ENCODE measurements around the gene TFCP2. TPM values are rescaled to one million over a fixed set of nuclear protein-coding genes. Genes with fewer than 3 reads are reported as not detected.
"Not testable (repeated sequence)": the region's sequence is repeated elsewhere in the genome, so short reads cannot be mapped to it uniquely, and the experiment has no call there.

The TFCP2 gene, protein sequence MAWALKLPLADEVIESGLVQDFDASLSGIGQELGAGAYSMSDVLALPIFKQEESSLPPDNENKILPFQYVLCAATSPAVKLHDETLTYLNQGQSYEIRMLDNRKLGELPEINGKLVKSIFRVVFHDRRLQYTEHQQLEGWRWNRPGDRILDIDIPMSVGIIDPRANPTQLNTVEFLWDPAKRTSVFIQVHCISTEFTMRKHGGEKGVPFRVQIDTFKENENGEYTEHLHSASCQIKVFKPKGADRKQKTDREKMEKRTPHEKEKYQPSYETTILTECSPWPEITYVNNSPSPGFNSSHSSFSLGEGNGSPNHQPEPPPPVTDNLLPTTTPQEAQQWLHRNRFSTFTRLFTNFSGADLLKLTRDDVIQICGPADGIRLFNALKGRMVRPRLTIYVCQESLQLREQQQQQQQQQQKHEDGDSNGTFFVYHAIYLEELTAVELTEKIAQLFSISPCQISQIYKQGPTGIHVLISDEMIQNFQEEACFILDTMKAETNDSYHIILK
- 1 to 10 TPM; 6.3 to 9.4 (median 7.3) TPM for total RNA-seq
- long read RNA-seq = 0 reads

DNA sequence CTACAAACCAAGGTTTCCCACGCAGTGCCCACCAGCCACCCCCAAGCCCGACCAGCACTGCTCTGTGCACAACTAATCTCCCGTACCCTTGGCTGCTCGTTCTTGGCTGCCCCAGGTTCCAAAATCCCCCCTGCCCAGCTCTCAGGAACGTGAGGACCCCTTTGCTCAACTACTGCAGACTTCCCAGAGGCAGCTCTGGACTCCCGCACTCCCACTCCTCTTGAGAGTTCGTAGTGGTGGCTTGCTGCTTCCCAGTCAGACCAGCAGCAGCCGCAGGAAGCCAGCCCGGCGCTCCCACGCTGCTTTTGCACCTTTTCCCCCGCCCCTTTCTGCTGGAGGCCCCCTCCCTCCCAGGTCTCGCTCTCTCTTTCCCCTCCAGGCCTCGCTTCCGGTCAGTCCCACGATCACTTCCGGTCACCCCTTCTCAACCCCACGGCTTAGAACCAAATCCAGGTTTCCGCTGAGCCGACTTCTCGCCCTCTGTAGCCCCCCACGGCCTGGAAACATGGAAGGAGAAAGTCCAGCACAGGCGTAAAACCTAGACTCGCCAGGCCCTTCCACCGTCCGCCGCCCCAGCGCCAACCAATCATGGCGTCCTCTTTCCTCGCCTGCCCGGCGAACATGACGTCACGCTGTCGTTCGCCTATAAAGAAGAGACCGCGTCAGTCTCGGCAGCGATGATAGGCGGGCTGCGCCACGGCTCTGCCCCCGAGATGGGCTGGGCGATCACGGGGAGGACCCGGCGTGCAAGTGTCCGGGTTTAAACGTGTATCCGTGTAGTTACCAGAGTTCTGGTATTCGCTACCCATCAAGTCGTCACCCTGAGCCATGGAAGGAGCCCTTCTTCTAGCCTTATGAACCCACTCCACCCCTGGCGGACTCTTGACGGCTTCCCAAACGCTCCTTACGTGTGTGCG is at the start of gene TFCP2:
TSS of gene TFCP2 (minus strand) at position 621 of the 917 bp plus-strand sequence. CDS start 713 bp downstream, outside the sequence.
- 2% methylated on average over 31 of the region's 58 CpGs for WGBS (ENCODE audit: insufficient coverage, low coverage, low lambda C conversion rate, missing lambda C conversion rate)
- H3K4me1 ChIP-seq = peaks cover 0 to 5% (median 2%) of the 10 kb centered on the region in 4 donors
- H3K4me3 ChIP-seq = peak within 1 kb of the TSS; percentile 65 to 72 (median 66)
- no peaks in the 10 kb centered on the region for H3K9me3 ChIP-seq
- H3K27ac ChIP-seq = peak within 1 kb of the TSS; percentile 94 to 100 (median 95)
- peak; percentile 96 to 98 (median 98) for ATAC-seq
- H3K27me3 ChIP-seq = no peaks in the 10 kb centered on the region
- intact Hi-C loops (cut with DNase I) = no loop called here
- DNase-seq = peak; percentile 97 to 98 (median 97)
- no peaks in the 10 kb centered on the region for H3K36me3 ChIP-seq
- TF ChIP-seq, protein P1, sequence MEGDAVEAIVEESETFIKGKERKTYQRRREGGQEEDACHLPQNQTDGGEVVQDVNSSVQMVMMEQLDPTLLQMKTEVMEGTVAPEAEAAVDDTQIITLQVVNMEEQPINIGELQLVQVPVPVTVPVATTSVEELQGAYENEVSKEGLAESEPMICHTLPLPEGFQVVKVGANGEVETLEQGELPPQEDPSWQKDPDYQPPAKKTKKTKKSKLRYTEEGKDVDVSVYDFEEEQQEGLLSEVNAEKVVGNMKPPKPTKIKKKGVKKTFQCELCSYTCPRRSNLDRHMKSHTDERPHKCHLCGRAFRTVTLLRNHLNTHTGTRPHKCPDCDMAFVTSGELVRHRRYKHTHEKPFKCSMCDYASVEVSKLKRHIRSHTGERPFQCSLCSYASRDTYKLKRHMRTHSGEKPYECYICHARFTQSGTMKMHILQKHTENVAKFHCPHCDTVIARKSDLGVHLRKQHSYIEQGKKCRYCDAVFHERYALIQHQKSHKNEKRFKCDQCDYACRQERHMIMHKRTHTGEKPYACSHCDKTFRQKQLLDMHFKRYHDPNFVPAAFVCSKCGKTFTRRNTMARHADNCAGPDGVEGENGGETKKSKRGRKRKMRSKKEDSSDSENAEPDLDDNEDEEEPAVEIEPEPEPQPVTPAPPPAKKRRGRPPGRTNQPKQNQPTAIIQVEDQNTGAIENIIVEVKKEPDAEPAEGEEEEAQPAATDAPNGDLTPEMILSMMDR (IDR thresholded peaks at IDR 0.05) = no peak
- peak; percentile 51 for TF ChIP-seq POLR2A (IDR thresholded peaks at IDR 0.05)

DNA sequence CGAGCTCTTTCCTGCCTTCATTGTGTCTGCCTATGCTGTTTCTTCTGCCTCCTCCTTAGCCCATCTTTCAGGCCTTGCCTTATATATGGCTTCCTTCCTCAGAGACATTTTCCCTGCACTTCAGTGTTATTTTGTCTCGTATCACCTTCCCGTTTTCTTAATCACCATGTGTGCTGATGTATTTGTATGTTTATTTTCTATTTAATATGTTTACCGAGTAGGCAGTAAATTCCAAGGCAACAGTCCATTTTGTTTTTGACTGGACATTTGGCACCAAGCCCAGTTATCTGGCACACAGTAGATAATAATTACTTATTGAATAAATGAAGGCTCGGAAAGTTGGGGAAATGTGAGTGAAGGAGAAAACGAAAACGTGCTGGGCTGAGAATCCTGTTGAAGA is 49.5 kb upstream of the TFCP2 start:
- WGBS (ENCODE audit: insufficient coverage, low coverage, low lambda C conversion rate, missing lambda C conversion rate) = 32% methylated on average over 6 of the region's 7 CpGs
- no peak for DNase-seq
- Histone ChIP-seq H3K9me3 (no peaks in the 10 kb centered on the region), H3K27ac (no peak overlapping the region), H3K4me3 (no peak overlapping the region), H3K27me3 (no peaks in the 10 kb centered on the region), H3K36me3 (no peaks in the 10 kb centered on the region), H3K4me1 (peaks cover 0 to 14% (median 3%) of the 10 kb centered on the region in 4 donors)
- intact Hi-C loops (cut with DNase I) = no loop called here
- ATAC-seq = no peak
- TF ChIP-seq POLR2A (IDR thresholded peaks at IDR 0.05) = no peak
- TF ChIP-seq, protein P1 (IDR thresholded peaks at IDR 0.05) = no peak

GRCh38 chr12:51219857-51220256 is 46.9 kb upstream of the TFCP2 start:
- H3K9me3 ChIP-seq; DNase-seq; H3K27me3 ChIP-seq; ATAC-seq; H3K36me3 ChIP-seq; intact Hi-C loops (cut with DNase I); H3K27ac ChIP-seq; H3K4me3 ChIP-seq: not testable (repeated sequence)
- H3K4me1 ChIP-seq = peaks cover 0 to 14% (median 3%) of the 10 kb centered on the region in 4 donors
- 84% methylated on average over 12 of the region's 12 CpGs for WGBS (ENCODE audit: insufficient coverage, low coverage, low lambda C conversion rate, missing lambda C conversion rate)

DNA sequence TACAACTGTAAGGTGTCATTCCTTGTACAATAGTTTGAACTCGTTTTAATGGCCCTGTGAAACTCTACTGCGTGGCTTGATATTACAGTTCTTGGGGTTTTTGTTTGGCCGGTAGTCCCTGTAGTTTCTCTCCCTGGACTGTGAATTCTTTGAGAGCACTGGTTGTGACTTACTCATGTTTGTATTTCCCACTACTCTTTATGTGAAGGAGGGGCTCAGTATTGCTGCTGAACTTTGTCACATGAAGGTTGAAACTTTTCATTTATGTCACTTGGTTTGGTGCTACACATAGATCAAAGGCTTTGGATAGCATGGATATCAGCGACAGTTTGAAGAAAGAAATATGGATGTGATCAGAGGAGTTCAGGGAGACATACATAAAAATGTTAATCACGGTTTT is 46.4 kb upstream of the TFCP2 start:
- Histone ChIP-seq H3K36me3 (no peaks in the 10 kb centered on the region), H3K4me1 (peaks cover 0 to 14% (median 3%) of the 10 kb centered on the region in 4 donors), H3K9me3 (no peaks in the 10 kb centered on the region), H3K27me3 (no peaks in the 10 kb centered on the region), H3K4me3 (no peak overlapping the region), H3K27ac (no peak overlapping the region)
- ATAC-seq (no peak), DNase-seq (no peak)
- WGBS (ENCODE audit: insufficient coverage, low coverage, low lambda C conversion rate, missing lambda C conversion rate) = 73% methylated on average over 5 of the region's 5 CpGs
- TF ChIP-seq, protein P1 (IDR thresholded peaks at IDR 0.05) = no peak
- no peak for TF ChIP-seq POLR2A (IDR thresholded peaks at IDR 0.05)
- intact Hi-C loops (cut with DNase I) = no loop called here

All from right lobe of liver (tissue), 6 donors.